NCI-H1436 treated with DMSO at 0.1 percent for 48 hours (cell line): ENCODE results near the gene SLC9C1.

Experiments
- DNase-seq: peaks from one replicate; lab custom pipeline; 2025; lab: John Stamatoyannopoulos, UW

The SLC9C1 gene

GRCh38 chr3:112130638-112130993 lies 163.4 kb downstream of the SLC9C1 start:
- DNase-seq = no peak

DNA sequence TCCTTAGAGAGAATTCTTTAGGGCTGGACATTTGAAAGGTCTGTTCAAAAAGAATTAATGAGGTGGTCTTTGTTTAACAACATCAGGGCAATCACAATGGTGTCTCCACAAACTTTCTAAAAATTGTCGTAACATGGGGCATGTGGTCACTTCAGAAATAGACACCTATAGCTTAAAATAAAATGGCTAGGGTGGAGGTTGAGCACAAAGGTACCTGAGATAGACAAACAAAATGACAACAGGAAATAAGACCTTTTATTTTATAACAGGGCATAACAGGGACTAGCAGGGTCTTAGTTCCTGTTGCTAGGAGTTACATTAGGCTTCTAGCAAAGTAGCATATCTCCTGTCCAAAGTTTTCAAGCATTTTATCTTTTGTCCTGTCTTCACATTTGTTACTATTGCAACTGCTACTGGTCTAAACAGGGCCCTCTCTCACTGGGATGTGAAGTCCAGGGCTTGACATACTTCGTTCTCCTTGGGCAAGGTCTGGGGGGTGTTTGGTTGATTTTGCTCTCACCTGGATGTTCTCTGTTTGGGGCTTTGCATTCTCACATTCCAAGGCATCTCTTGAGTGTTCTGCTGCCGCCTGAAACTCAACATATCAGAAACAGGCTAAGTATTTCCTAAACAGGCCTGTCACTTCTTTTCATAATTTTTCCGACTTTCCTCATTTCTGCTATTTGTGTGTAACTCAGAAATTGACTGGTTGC lies 163.9 kb downstream of the SLC9C1 start:
- DNase-seq = no peak

DNA sequence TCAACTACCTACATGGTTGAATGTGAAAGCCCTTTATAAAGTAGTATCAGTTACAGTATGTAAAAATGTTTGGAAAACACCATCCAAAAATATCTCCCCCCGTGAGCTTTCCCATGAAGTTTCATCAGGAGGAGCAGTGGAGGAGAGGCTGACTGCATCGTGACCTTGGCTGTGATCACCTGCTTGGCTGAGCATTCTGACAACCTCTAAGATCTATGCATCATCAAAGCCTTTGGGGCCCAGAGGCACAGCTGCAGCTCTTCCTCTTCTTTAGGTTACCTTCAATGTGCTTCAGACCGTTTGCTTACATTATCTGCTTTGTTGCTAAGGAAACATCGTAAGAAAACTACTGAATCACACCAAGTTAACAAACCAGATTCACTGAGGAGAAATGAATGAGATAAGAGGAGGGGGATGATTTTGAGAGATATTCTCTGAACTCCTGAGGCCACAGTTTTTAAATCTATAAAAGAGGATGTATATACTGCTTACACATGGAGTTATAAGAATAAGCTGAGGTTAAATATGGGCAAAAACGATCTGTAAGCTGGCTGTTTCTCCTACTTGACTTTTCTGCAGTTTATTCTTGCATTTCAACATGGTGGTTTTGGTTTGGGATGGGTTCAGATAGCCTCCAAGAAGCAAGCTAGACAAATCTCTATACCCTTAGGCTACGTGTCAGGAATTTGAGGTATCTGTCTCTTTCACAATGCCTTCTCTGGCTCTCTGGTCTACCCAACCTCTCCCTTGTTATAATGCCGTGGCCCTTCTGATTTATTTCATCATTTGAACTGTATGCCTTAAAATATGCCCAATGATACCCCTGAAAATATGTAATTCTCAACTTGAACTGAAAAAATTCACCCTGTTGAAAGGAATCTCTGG lies 164.9 kb downstream of the SLC9C1 start:
- no peak for DNase-seq

DNA sequence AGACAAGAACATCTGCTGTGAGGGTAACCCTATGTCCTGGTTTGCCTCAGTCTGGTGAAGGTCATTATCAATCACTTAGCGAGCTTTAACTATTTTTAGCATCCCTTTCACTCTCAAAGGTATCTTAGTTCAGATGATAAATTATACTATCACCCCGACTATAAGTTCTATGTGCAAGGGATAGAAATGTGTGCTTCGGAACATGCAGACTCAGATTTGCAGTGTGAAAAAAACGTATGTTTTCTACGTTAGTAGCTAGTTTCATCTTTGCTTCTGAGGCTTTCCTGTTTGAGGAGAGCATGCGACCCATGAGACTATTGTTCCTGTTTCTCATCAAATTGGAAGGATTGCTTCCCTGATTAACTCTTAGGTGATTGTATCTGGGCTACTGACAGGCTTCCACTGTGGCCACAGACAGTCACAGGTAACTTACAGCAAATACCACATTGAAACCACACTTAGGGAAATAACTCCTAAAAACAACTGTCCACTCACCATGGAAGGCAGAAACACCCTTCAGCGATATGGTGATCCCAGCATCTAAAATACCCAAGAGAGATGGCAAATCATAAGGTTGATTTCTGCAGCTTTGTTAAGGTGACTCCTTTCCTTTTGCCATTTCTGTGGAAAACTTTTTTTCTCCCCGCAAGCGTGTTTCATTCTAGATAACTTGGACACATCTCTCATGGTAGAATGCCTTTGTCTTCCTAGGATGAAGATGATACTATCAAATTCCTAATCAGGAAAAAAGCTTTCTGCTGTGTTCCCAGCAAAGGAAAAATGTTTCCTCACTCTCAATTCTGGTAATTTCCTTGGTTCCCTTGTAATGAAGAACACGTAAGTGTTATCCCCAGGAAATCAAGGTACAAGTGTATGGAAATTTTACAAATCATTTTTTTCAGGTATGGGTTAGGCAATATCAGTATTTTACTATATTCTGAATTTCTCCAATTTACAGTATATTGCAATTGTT lies 166.2 kb downstream of the SLC9C1 start:
- no peak for DNase-seq

DNA sequence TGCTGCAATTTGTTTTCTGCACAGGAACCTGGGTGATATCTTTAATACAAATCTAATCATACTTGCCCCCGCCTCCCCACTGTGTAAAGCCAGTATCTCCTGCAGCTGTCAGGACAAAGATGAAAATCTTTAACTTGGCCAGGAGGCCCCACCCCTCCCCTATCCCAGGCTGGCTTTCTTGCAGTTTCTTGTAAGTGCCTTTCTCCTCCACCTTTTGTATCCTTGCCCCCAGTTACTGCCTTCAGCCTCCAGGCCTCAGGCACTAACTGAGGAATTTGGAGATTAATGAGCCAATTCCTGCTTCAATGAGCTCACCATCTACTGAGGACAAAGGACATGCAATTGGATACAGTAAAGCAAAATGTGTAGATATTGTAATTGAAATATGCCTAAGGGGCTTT lies 167.5 kb downstream of the SLC9C1 start:
- no peak for DNase-seq

- no peak for DNase-seq
Observed at GRCh38 chr3:112124907-112125607, 169.0 kb downstream of the SLC9C1 start.

DNA sequence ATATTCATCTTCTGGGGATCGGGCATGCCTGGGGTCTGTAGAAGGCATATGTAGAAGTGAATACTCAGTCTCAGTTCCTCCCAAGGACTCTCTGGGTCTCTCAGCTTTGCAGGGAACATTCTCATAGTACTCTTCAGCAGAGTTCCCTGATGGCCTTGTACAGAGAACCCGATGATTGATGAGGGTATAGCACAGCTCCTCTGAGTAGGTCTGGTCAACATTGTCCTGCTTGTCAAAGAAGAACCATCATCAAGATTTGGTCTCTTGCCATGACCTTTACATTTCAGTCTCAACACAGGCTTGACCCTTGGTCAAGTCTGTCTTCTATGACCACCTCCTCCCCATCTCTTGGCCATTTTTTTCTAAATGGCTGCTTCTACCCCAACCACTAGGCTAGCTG lies 170.5 kb downstream of the SLC9C1 start:
- no peak for DNase-seq

GRCh38 chr3:112122870-112123269 lies 171.1 kb downstream of the SLC9C1 start:
- no peak for DNase-seq

GRCh38 chr3:112121577-112122547 lies 172.2 kb downstream of the SLC9C1 start:
- DNase-seq = no peak

- no peak for DNase-seq
Observed at GRCh38 chr3:112119962-112120836, 173.8 kb downstream of the SLC9C1 start.

GRCh38 chr3:112117841-112118571 lies 176.0 kb downstream of the SLC9C1 start:
- DNase-seq = no peak

- no peak for DNase-seq
Observed at GRCh38 chr3:112117415-112117814, 176.6 kb downstream of the SLC9C1 start.

DNA sequence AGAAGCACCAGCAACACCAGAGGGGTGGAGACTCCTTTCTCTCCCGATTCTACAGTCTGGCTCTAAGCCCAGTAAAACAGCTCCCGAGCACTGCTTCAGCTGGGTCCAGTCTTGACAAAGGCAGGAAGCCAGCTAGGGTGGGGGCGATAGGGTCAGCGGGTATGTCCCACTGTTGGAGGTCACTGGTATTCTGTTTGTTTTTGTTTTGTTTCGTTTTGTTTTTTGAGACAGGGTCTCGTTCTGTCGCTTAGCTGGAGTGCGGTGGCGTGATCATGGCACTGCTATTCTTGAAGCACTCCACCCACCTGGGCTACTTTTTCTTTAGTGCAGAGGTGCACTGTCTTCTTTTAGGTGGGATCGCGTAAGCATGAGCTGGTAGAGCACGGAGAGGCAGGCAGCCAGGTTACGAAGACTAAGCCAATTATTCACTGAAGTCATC lies 177.2 kb downstream of the SLC9C1 start:
- DNase-seq = no peak

DNA sequence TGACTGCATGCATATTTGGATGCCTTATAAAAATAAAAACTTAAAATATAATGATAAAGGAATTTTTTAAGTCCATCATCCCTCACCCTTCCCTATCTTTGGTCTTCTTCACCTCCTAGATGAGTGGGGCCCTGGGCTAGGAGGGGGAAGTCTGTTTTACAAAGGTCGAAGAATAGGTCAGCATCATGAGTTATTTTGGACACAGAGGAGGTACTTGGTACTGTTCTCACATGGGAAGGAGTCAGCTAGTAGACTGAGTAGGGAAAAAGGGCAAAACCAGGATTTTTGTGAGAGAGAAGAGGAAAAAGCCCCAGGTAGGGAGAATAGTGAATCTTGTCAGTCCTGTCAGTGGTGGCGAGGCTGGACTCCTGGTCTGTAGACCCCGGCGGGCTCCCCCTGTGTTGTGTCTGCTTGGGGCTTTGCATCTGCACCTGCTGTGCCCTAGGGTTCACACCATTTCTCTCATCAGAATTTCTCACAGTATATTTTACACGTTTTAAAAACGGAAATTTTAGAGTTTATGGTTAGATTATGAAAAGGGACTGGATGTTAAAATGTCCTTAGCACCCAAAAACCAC lies 178.1 kb downstream of the SLC9C1 start:
- no peak for DNase-seq

DNA sequence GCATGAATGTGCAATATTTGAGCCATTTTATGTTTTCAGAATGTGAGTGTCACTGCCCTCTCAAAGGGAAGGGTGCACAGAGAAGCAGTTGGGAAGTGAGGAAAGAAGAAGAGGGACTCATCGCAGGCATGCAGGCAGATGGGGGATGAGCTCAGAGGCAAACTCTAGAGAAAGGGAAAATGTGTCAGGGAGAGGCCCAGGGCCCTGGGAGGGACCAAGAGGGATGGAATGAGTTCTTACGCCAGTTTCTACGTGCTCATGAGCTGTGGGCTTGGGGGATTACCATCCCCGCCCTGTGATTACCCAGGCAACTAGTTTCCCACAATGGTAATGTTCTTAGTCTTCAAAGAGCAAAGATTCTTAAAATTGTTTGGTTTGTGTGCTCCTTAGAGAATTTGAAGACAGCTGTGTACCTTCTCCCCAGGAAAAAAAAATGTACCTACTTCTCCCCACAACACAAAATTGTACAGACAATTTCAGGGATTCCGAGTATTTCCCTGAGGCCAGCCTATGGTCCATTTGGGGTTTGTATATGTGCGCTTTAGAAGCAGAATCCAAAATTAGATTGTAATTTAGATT lies 178.8 kb downstream of the SLC9C1 start:
- DNase-seq = no peak

GRCh38 chr3:112114576-112115160 lies 179.3 kb downstream of the SLC9C1 start:
- no peak for DNase-seq

GRCh38 chr3:112111785-112112402 lies 182.1 kb downstream of the SLC9C1 start:
- peak; percentile 38 for DNase-seq
